PC-3 (cell line): ENCODE results near the gene ADH6. TPM values are rescaled to one million over a fixed set of nuclear protein-coding genes. Genes with fewer than 3 reads are reported as not detected.
A peak's percentile ranks its signal among the peaks of the same experiment; 100 is the strongest.
"Not testable (repeated sequence)": the region's sequence is repeated elsewhere in the genome, so short reads cannot be mapped to it uniquely, and the experiment has no call there.

Source experiments
- ATAC-seq: fragments of 200-7000 bp; cut with Tn5 transposase; 2 replicates; pipeline ENCODE4 v1.9.1; 2020; ENCODE audit warnings: mild to moderate bottlenecking, moderate library complexity
- BruUV-seq: library from RNA; stranded (reverse); fragments of 400-500 nt; replicated peaks from 2 replicates; lab custom pipeline; 2021; lab: Mats Ljungman, UMichigan
- CTCF ChIA-PET: fragments of 300-600 bp; sonication (Branson Sonifier 250); formaldehyde crosslinking; loops from one replicate; lab custom pipeline; 2022; ENCODE audit warnings: antibody characterized with exemption; lab: Charles Lee
- POLR2A ChIA-PET: fragments of 300-600 bp; sonication (Branson Sonifier 250); formaldehyde crosslinking; loops from one replicate; lab custom pipeline; 2022; ENCODE audit warnings: antibody characterized with exemption; ENCODE audit not compliant: unreplicated experiment; lab: Charles Lee
- DNase-seq: peaks from one replicate; pipeline ENCODE4 v3.0.0-alpha.2; 2015
- H2AFZ ChIP-seq: fragments of 300-600 bp; sonication (generic); 2 replicates; pipeline ENCODE4 v1.6.0; 2016; ENCODE audit warnings: antibody characterized with exemption, low read length
- H3F3A ChIP-seq: fragments of 300-600 bp; sonication (generic); one replicate; pipeline ENCODE4 v1.6.0; 2017; ENCODE audit warnings: antibody characterized with exemption, low read length, control low read depth, mild to moderate bottlenecking; ENCODE audit not compliant: unreplicated experiment
- H3K27ac ChIP-seq: fragments of 300-600 bp; sonication (generic); 2 replicates; pipeline ENCODE4 v1.5.1; 2016; ENCODE audit warnings: mild to moderate bottlenecking, low read length
- H3K27me3 ChIP-seq: fragments of 300-600 bp; sonication (generic); 2 replicates; pipeline ENCODE4 v1.6.1; 2016; ENCODE audit warnings: low read length, mixed read lengths
- H3K36me3 ChIP-seq: fragments of 300-600 bp; sonication (generic); 2 replicates; pipeline ENCODE4 v1.6.1; 2016; ENCODE audit warnings: low read depth, mixed run types, low read length, mixed read lengths
- H3K4me1 ChIP-seq: fragments of 300-600 bp; sonication (generic); 2 replicates; pipeline ENCODE4 v1.5.1; 2016; ENCODE audit warnings: low read length; ENCODE audit not compliant: insufficient read depth
- H3K4me2 ChIP-seq: fragments of 300-600 bp; sonication (generic); 2 replicates; pipeline ENCODE4 v1.6.0; 2016; ENCODE audit warnings: low read length
- H3K4me3 ChIP-seq: fragments of 300-600 bp; sonication (generic); 2 replicates; pipeline ENCODE4 v1.5.1; 2016; ENCODE audit warnings: mild to moderate bottlenecking, low read length, mixed read lengths
- H3K79me2 ChIP-seq: fragments of 300-600 bp; sonication (generic); 2 replicates; pipeline ENCODE4 v1.6.1; 2017; ENCODE audit warnings: low read length, mixed read lengths
- H3K9ac ChIP-seq: fragments of 300-600 bp; sonication (generic); 2 replicates; pipeline ENCODE4 v1.6.0; 2016; ENCODE audit warnings: mild to moderate bottlenecking, low read length
- H3K9me2 ChIP-seq: fragments of 300-600 bp; sonication (generic); replicated peaks from 2 replicates; pipeline ENCODE4 v1.6.1; 2016; ENCODE audit warnings: mixed run types, low read length, mixed read lengths
- H3K9me3 ChIP-seq: fragments of 300-600 bp; sonication (generic); 2 replicates; pipeline ENCODE4 v1.6.1; 2016; ENCODE audit warnings: low read length, mixed read lengths
- H4K20me1 ChIP-seq: fragments of 300-600 bp; sonication (generic); 2 replicates; pipeline ENCODE4 v1.6.1; 2016; ENCODE audit warnings: low read length, mixed read lengths
- EZH2 ChIP-seq: fragments of 300-600 bp; sonication (generic); IDR thresholded peaks from one replicate; pipeline ENCODE4 v1.6.1; 2017; ENCODE audit warnings: antibody characterized with exemption, mild to moderate bottlenecking, low read length; ENCODE audit not compliant: unreplicated experiment
- EZH2phosphoT487 ChIP-seq: fragments of 300-600 bp; sonication (generic); IDR thresholded peaks from 2 replicates; pipeline ENCODE4 v1.6.1; 2018; ENCODE audit warnings: mild to moderate bottlenecking, antibody characterized with exemption, low read length, borderline replicate concordance
- intact Hi-C: fragments of 100-400 bp; cut with micrococcal nuclease; formaldehyde crosslinking; loops from 2 replicates; pipeline ENCODE4 v1.9.0; 2023
- total RNA-seq: library from RNA; depleted of rRNA; stranded (reverse); fragments of >200 nt; gene quantifications from 2 replicates; pipeline ENCODE4 v1.2.3, GENCODE V29; 2014
- TF ChIP-seq, protein P1 (sequence below): fragments of 300-600 bp; sonication (generic); conservative IDR thresholded peaks from 2 replicates; pipeline ENCODE4 v1.5.1; 2017; ENCODE audit warnings: antibody characterized with exemption, low read depth, mild to moderate bottlenecking, low read length

Gene ADH6
- total RNA-seq, 1 experiment from 2014 or later: not detected

GRCh38 chr4:99248714-99249113 is 29.7 kb upstream of the ADH6 start:
- Histone ChIP-seq H3F3A (no peaks in the 10 kb centered on the region), H3K27me3 (no peaks in the 10 kb centered on the region), H3K9ac (no peak overlapping the region), H3K4me2 (no peak overlapping the region), H4K20me1 (no peaks in the 10 kb centered on the region), H3K4me1 (no peaks in the 10 kb centered on the region), H3K9me2 (no peaks in the 10 kb centered on the region), H3K4me3 (no peak overlapping the region), H3K27ac (no peak overlapping the region), H3K79me2 (no peaks in the 10 kb centered on the region), H3K9me3 (no peaks in the 10 kb centered on the region), H3K36me3 (no peaks in the 10 kb centered on the region), H2AFZ (no peak overlapping the region)
- CTCF ChIA-PET: no interaction called here
- no TSS peak for BruUV-seq
- no peak for TF ChIP-seq EZH2
- TF ChIP-seq, protein P1, sequence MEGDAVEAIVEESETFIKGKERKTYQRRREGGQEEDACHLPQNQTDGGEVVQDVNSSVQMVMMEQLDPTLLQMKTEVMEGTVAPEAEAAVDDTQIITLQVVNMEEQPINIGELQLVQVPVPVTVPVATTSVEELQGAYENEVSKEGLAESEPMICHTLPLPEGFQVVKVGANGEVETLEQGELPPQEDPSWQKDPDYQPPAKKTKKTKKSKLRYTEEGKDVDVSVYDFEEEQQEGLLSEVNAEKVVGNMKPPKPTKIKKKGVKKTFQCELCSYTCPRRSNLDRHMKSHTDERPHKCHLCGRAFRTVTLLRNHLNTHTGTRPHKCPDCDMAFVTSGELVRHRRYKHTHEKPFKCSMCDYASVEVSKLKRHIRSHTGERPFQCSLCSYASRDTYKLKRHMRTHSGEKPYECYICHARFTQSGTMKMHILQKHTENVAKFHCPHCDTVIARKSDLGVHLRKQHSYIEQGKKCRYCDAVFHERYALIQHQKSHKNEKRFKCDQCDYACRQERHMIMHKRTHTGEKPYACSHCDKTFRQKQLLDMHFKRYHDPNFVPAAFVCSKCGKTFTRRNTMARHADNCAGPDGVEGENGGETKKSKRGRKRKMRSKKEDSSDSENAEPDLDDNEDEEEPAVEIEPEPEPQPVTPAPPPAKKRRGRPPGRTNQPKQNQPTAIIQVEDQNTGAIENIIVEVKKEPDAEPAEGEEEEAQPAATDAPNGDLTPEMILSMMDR: no peak
- TF ChIP-seq EZH2phosphoT487: no peak
- intact Hi-C loops: no loop called here
- DNase-seq (peak; percentile 63), ATAC-seq (peak; percentile 45; the same call in 1 of the 2 replicates)
- POLR2A ChIA-PET: interaction anchor here (0.5 kb wide), 1 partner anchor 160 kb away, joined by 10 read pairs; the partner anchor contains the start of gene ADH5

DNA sequence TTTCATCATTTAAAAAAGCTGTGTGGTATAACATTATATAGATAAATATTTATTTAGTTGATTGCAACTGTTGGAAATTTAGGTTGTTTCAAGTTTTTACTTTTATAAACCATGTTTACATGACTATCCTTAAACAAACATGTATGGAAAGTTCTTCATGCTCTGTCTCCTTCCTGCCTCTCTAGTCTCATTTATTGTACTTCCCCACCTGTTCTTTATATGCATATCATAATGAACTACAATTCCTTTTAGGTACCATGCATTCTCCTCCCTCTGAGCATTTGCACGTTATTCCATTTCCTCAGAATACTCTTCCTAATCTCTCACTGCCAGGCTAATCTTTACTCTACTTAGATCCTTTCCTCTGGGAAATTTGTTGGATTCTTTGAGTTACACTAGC is 16.9 kb upstream of the ADH6 start:
- DNase-seq: no peak
- CTCF ChIA-PET: no interaction called here
- H3K79me2 ChIP-seq: no peaks in the 10 kb centered on the region
- no TSS peak for BruUV-seq
- no peak overlapping the region for H3K9ac ChIP-seq
- no peaks in the 10 kb centered on the region for H3K9me2 ChIP-seq
- intact Hi-C loops: no loop called here
- no peaks in the 10 kb centered on the region for H3K36me3 ChIP-seq
- H3F3A ChIP-seq: no peaks in the 10 kb centered on the region
- no peak overlapping the region for H3K4me3 ChIP-seq
- no peak for ATAC-seq
- H3K27ac ChIP-seq: no peak overlapping the region
- no peaks in the 10 kb centered on the region for H4K20me1 ChIP-seq
- no peak overlapping the region for H3K4me2 ChIP-seq
- POLR2A ChIA-PET: no interaction called here
- H2AFZ ChIP-seq: no peak overlapping the region
- no peaks in the 10 kb centered on the region for H3K27me3 ChIP-seq
- no peaks in the 10 kb centered on the region for H3K9me3 ChIP-seq
- TF ChIP-seq, protein P1: no peak
- TF ChIP-seq EZH2: no peak
- TF ChIP-seq EZH2phosphoT487: no peak
- no peaks in the 10 kb centered on the region for H3K4me1 ChIP-seq

GRCh38 chr4:99234331-99235010 is 15.4 kb upstream of the ADH6 start:
- ATAC-seq (no peak), DNase-seq (no peak)
- Histone ChIP-seq H3K79me2 (no peaks in the 10 kb centered on the region), H3K9me2 (no peaks in the 10 kb centered on the region), H3K4me2 (no peak overlapping the region), H3K27me3 (no peaks in the 10 kb centered on the region), H3K27ac (no peak overlapping the region), H3K9me3 (no peaks in the 10 kb centered on the region), H2AFZ (no peak overlapping the region), H3K36me3 (no peaks in the 10 kb centered on the region), H3F3A (no peaks in the 10 kb centered on the region), H3K4me3 (no peak overlapping the region), H3K4me1 (no peaks in the 10 kb centered on the region), H3K9ac (no peak overlapping the region), H4K20me1 (no peaks in the 10 kb centered on the region)
- no TSS peak for BruUV-seq
- intact Hi-C loops: no loop called here
- ChIA-PET CTCF (no interaction called here), POLR2A (no interaction called here)
- TF ChIP-seq, protein P1: no peak
- TF ChIP-seq EZH2: no peak

- POLR2A ChIA-PET, H3K9ac ChIP-seq, ATAC-seq, H3K27me3 ChIP-seq, CTCF ChIA-PET, H3K36me3 ChIP-seq, H3K79me2 ChIP-seq, H3K4me1 ChIP-seq, H3K9me2 ChIP-seq, DNase-seq, H2AFZ ChIP-seq, BruUV-seq, H3F3A ChIP-seq, H4K20me1 ChIP-seq, H3K4me2 ChIP-seq, H3K27ac ChIP-seq, intact Hi-C loops, H3K9me3 ChIP-seq, H3K4me3 ChIP-seq: not testable (repeated sequence)
Measured at GRCh38 chr4:99233397-99233796, 14.4 kb upstream of the ADH6 start.
